H9 (cell line): ENCODE results near the gene VAV3. TPM values are rescaled to one million over a fixed set of nuclear protein-coding genes. Genes with fewer than 3 reads are reported as not detected.
A peak's percentile ranks its signal among the peaks of the same experiment; 100 is the strongest.

Experiments
- DNase-seq: peaks from one replicate; pipeline ENCODE4 v3.0.0-alpha.2; 2017
- H2AFZ ChIP-seq: one replicate; pipeline ENCODE4 v1.6.1; 2013; ENCODE audit warnings: mild to moderate bottlenecking, low read length, control low read depth, moderate library complexity
- H2AK5ac ChIP-seq: 2 replicates; pipeline ENCODE4 v1.6.1; 2013; ENCODE audit warnings: low read length, control low read depth, mixed read lengths; ENCODE audit not compliant: insufficient read length
- H2BK120ac ChIP-seq: one replicate; pipeline ENCODE4 v1.6.1; 2013; ENCODE audit warnings: low read depth, mild to moderate bottlenecking, low read length, control low read depth, inconsistent platforms; ENCODE audit not compliant: poor library complexity, severe bottlenecking
- H2BK12ac ChIP-seq: 2 replicates; pipeline ENCODE4 v1.6.1; 2013; ENCODE audit warnings: low read length, control low read depth, mixed read lengths, low read depth; ENCODE audit not compliant: insufficient read length
- H2BK15ac ChIP-seq: 2 replicates; pipeline ENCODE4 v1.6.1; 2013; ENCODE audit warnings: low read depth, low read length, control low read depth
- H2BK20ac ChIP-seq: one replicate; pipeline ENCODE4 v1.6.1; 2013; ENCODE audit warnings: low read depth, mild to moderate bottlenecking, low read length, control low read depth, inconsistent platforms; ENCODE audit not compliant: poor library complexity, severe bottlenecking
- H2BK5ac ChIP-seq: 2 replicates; pipeline ENCODE4 v1.6.1; 2013; ENCODE audit warnings: low read length, control low read depth, mixed read lengths; ENCODE audit not compliant: insufficient read length
- H3K14ac ChIP-seq: 2 replicates; pipeline ENCODE4 v1.6.1; 2013; ENCODE audit warnings: low read length, control low read depth; ENCODE audit not compliant: insufficient read depth
- H3K18ac ChIP-seq: 2 replicates; pipeline ENCODE4 v1.6.1; 2013; ENCODE audit warnings: low read depth, mild to moderate bottlenecking, mixed read lengths, low read length, control low read depth; ENCODE audit not compliant: insufficient read length
- H3K23ac ChIP-seq: 2 replicates; pipeline ENCODE4 v1.6.1; 2013; ENCODE audit warnings: low read length, control low read depth, mixed read lengths, low read depth; ENCODE audit not compliant: insufficient read length
- H3K23me2 ChIP-seq: 2 replicates; pipeline ENCODE4 v1.6.1; 2013; ENCODE audit warnings: low read depth, mild to moderate bottlenecking, mixed read lengths, low read length, control low read depth; ENCODE audit not compliant: insufficient read length, poor library complexity, severe bottlenecking
- H3K27ac ChIP-seq: 2 replicates; pipeline ENCODE4 v1.5.1; 2013; ENCODE audit warnings: low read length, control low read depth, mixed read lengths, low read depth; ENCODE audit not compliant: insufficient read length
- H3K27me3 ChIP-seq: 2 replicates; pipeline ENCODE4 v1.6.1; 2013; ENCODE audit warnings: low read length, control low read depth, inconsistent platforms; ENCODE audit not compliant: insufficient read depth
- H3K4ac ChIP-seq: 2 replicates; pipeline ENCODE4 v1.6.1; 2013; ENCODE audit warnings: low read depth, mild to moderate bottlenecking, control low read depth, inconsistent platforms, low read length, moderate library complexity
- H3K4me1 ChIP-seq: 2 replicates; pipeline ENCODE4 v1.6.1; 2013; ENCODE audit warnings: low read length, control low read depth, inconsistent platforms; ENCODE audit not compliant: insufficient read depth
- H3K4me2 ChIP-seq: 2 replicates; pipeline ENCODE4 v1.6.1; 2013; ENCODE audit warnings: low read length, control low read depth, mixed read lengths; ENCODE audit not compliant: insufficient read length, insufficient read depth
- H3K56ac ChIP-seq: 2 replicates; pipeline ENCODE4 v1.6.1; 2013; ENCODE audit warnings: low read depth, mild to moderate bottlenecking, mixed read lengths, low read length, control low read depth; ENCODE audit not compliant: insufficient read length
- H3K79me1 ChIP-seq: 2 replicates; pipeline ENCODE4 v1.6.1; 2013; ENCODE audit warnings: low read depth, mild to moderate bottlenecking, moderate library complexity, low read length, control low read depth, inconsistent platforms; ENCODE audit not compliant: insufficient read depth, poor library complexity, severe bottlenecking
- H3K79me2 ChIP-seq: 2 replicates; pipeline ENCODE4 v1.6.1; 2013; ENCODE audit warnings: low read length, control low read depth, inconsistent platforms; ENCODE audit not compliant: insufficient read depth
- H3K9ac ChIP-seq: 2 replicates; pipeline ENCODE4 v1.6.1; 2013; ENCODE audit warnings: low read length, control low read depth, mixed read lengths; ENCODE audit not compliant: insufficient read length; ENCODE audit errors: extremely low read depth
- H3K9me3 ChIP-seq: one replicate; pipeline ENCODE4 v1.6.1; 2013; ENCODE audit warnings: low read depth, low read length, inconsistent platforms; ENCODE audit not compliant: control insufficient read depth
- H3T11ph ChIP-seq: one replicate; pipeline ENCODE4 v1.6.1; 2013; ENCODE audit warnings: mild to moderate bottlenecking, low read length, control low read depth, inconsistent platforms
- H4K20me1 ChIP-seq: one replicate; pipeline ENCODE4 v1.6.1; 2013; ENCODE audit not compliant: control insufficient read depth, insufficient read length, insufficient read depth
- H4K5ac ChIP-seq: 2 replicates; pipeline ENCODE4 v1.6.1; 2013; ENCODE audit warnings: low read depth, mild to moderate bottlenecking, mixed read lengths, low read length, control low read depth; ENCODE audit not compliant: insufficient read length
- H4K8ac ChIP-seq: replicated peaks from 2 replicates; pipeline ENCODE4 v1.6.1; 2013; ENCODE audit warnings: low read length, control low read depth, mixed read lengths, low read depth; ENCODE audit not compliant: insufficient read length
- H4K91ac ChIP-seq: 2 replicates; pipeline ENCODE4 v1.6.1; 2013; ENCODE audit warnings: low read depth, mild to moderate bottlenecking, moderate library complexity, mixed read lengths, low read length, control low read depth; ENCODE audit not compliant: insufficient read length
- H3K27ac Mint-ChIP-seq, 3 experiments: 2 replicates in 2 of 3; 3 replicates in 1 of 3; pipeline ENCODE4 v1.8.0; 2020 to 2021; ENCODE audit warnings: mixed read lengths in 3 of 3, mild to moderate bottlenecking in 1 of 3, moderate library complexity in 1 of 3
- H3K27me3 Mint-ChIP-seq: 2 replicates; pipeline ENCODE4 v1.8.0; 2021; ENCODE audit warnings: low read depth, mild to moderate bottlenecking, moderate library complexity, mixed read lengths
- H3K36me3 Mint-ChIP-seq, 3 experiments: 2 replicates in 2 of 3; 3 replicates in 1 of 3; pipeline ENCODE4 v1.8.0; 2020 to 2021; ENCODE audit warnings: low read depth in 3 of 3, mixed read lengths in 3 of 3; ENCODE audit not compliant: insufficient read depth in 1 of 3
- H3K4me1 Mint-ChIP-seq, 2 experiments: 2 replicates each; pipeline ENCODE4 v1.8.0; 2020; ENCODE audit warnings: mixed read lengths in 2 of 2
- H3K4me3 Mint-ChIP-seq, 2 experiments: 2 replicates in 1 of 2; 3 replicates in 1 of 2; pipeline ENCODE4 v1.8.0; 2020 to 2021; ENCODE audit warnings: mild to moderate bottlenecking in 2 of 2, mixed read lengths in 2 of 2, moderate library complexity in 1 of 2
- H3K9me3 Mint-ChIP-seq, 2 experiments: 2 replicates in 1 of 2; 3 replicates in 1 of 2; pipeline ENCODE4 v1.8.0; 2020; ENCODE audit warnings: mild to moderate bottlenecking in 2 of 2, mixed read lengths in 2 of 2, moderate library complexity in 1 of 2
- CTCF ChIP-seq: fragments of 200-600 bp; sonication (generic); conservative IDR thresholded peaks from 3 replicates; pipeline ENCODE4 v1.8.0; 2021; ENCODE audit warnings: antibody characterized with exemption, mild to moderate bottlenecking
- total RNA-seq: library from RNA; stranded (reverse); gene quantifications from 2 replicates; pipeline ENCODE4 v1.2.1, GENCODE V29; 2021

The VAV3 gene
- total RNA-seq, 1 experiment from 2014 or later = 5.1 TPM

- Histone ChIP-seq H4K20me1 (no peaks in the 10 kb centered on the region), H3K27me3 (no peaks in the 10 kb centered on the region), H2BK12ac (no peak overlapping the region), H3K79me1 (no peaks in the 10 kb centered on the region), H3K4me2 (no peak overlapping the region), H3K23ac (no peak overlapping the region), H4K5ac (no peak overlapping the region), H3K18ac (no peak overlapping the region), H2BK5ac (no peak overlapping the region), H3K4ac (no peak overlapping the region), H3K56ac (no peak overlapping the region), H2BK20ac (no peak overlapping the region), H3K4me1 (peaks cover 6% of the 10 kb centered on the region), H3K27ac (no peak overlapping the region), H3K9me3 (no peaks in the 10 kb centered on the region), H3K14ac (no peak overlapping the region), H4K8ac (no peak overlapping the region), H4K91ac (no peak overlapping the region), H3K79me2 (no peaks in the 10 kb centered on the region), H3K9ac (no peak overlapping the region), H3T11ph (no peak overlapping the region), H2BK120ac (no peak overlapping the region), H2AFZ (no peak overlapping the region), H2AK5ac (no peak overlapping the region), H3K23me2 (no peaks in the 10 kb centered on the region), H2BK15ac (no peak overlapping the region)
- H3K9me3 Mint-ChIP-seq = peaks cover 10 to 13% of the 10 kb centered on the region in 2 experiments
- no peak overlapping the region for H3K4me3 Mint-ChIP-seq
- peaks cover 66 to 69% of the 10 kb centered on the region in 2 experiments for H3K4me1 Mint-ChIP-seq
- peak overlapping the region in 2 of 3 experiments; percentile 91 to 96; a peak in 4 of 7 replicates for H3K27ac Mint-ChIP-seq
- no peak for TF ChIP-seq CTCF
- DNase-seq = no peak
- H3K27me3 Mint-ChIP-seq = no peaks in the 10 kb centered on the region; the same call in 1 of the 2 replicates
- peaks cover 10 to 15% (median 14%) of the 10 kb centered on the region in 3 experiments for H3K36me3 Mint-ChIP-seq
Measured at GRCh38 chr1:107866870-107867269, 98.1 kb downstream of the VAV3 start.
